GM12891 (cell line): ENCODE measurements around the gene INTS2.

Experiments
- PAX5 ChIP-seq: IDR thresholded peaks from 2 replicates; pipeline ENCODE4 v1.6.1; 2011; ENCODE audit warnings: low read length, moderate library complexity, mild to moderate bottlenecking; ENCODE audit not compliant: insufficient read depth, severe bottlenecking
- POLR2A ChIP-seq: IDR thresholded peaks from 2 replicates; pipeline ENCODE4 v1.6.1; 2011; ENCODE audit warnings: low read depth, low read length, control low read depth

DNA sequence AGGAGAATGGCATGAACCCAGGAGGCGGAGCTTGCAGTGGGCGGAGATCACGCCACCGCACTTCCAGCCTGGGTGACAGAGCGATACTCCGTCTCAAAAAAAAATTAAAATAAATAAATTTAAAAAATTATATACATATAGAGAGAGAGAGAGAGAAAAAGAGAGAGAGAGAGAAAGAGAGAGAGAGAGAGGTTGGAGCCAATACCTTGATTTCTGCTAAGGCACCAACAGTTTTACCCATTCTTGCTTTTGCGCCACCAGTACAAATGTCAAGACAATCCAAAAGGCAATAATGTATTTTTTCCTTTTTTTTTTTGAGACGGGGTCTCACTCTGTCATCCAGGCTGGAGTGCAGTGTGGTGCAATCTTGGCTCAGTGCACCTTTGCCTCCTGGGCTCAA, 81.7 kb downstream of the INTS2 start:
- TF ChIP-seq POLR2A: no peak
- TF ChIP-seq PAX5: no peak
